Measurements from ENCODE around the gene SERTAD3.

DNA sequence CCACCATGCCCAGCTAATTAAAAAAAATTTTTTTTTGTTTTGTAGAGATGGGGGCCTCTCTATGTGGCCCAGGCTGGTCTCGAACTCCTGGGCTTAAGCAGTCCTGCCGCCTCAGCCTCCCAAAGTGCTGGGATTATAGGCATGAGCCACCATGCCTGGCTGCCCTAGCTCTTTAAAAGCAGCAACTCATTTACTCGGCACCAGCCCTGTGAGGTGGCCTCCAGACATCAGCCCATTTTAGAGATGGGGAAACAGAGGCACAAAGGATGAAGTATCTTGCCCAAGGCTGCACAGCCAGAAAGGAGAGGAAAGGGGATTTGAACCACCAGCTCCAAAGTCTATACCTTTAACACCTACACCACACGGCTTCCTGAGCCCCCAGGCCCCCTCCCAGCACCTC, 31.3 kb downstream of the SERTAD3 start:
- no peak for TF ChIP-seq CTCF (optimal IDR thresholded peaks at IDR 0.05 in 1 of 3, IDR thresholded peaks at IDR 0.05 in 1 of 3, conservative IDR thresholded peaks at IDR 0.05 in 1 of 3; ENCODE audit: extremely low read depth in 1 of 3, insufficient read depth in 2 of 3, low read length in 3 of 3)
- no peak for TF ChIP-seq EZH2 (IDR thresholded peaks at IDR 0.05; ENCODE audit: low read length)
